ENCODE results near the gene ZRANB3.

DNA sequence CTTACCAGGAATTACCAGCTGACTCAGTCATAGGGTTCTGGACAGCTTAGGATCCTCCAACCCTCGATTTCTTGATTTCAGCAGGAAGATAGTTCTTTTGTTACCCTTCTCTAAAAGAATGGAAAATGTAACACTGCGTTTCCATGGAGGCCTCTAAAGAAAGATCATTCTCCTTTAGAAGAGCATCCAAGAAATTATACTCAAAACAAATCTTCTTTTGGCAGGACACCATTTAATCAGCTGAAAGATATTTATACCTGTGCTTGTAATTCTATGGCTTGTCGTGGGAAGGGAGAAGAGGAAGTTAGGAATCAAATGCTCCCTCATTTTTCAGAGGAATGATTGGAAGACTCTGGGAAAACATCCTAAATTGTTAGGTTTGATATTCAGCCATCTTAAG, 348.4 kb downstream of the ZRANB3 start:
- TF ChIP-seq YY1 (IDR thresholded peaks at IDR 0.05; ENCODE audit: insufficient read depth, insufficient read length), result no peak
- TF ChIP-seq SUZ12 (IDR thresholded peaks at IDR 0.05; ENCODE audit: extremely low read depth, insufficient read depth, insufficient read length), result no peak
- TF ChIP-seq ZNF274 (IDR thresholded peaks at IDR 0.05; ENCODE audit: low read depth, low read length), result no peak

Measured in NT2/D1 (cell line).